H1 (cell line): ENCODE results near the gene ECE2. TPM values are rescaled to one million over a fixed set of nuclear protein-coding genes. Genes with fewer than 3 reads are reported as not detected.

Experiments
- CTCF ChIA-PET: fragments of 300-600 bp; sonication (Branson Sonifier 250); formaldehyde crosslinking; loops from one replicate; lab custom pipeline; 2021; ENCODE audit not compliant: partially characterized antibody; lab: Charles Lee
- POLR2A ChIA-PET: fragments of 300-600 bp; sonication (Branson Sonifier 250); formaldehyde crosslinking; loops from one replicate; lab custom pipeline; 2021; ENCODE audit warnings: inconsistent platforms; ENCODE audit not compliant: partially characterized antibody; lab: Charles Lee
- DNase-seq, 2 experiments: peaks; one replicate each; pipeline versions ENCODE4 v3.0.0 to v3.0.0-alpha.2; 2010 to 2022; ENCODE audit warnings: low spot score in 2 of 2, low read depth in 1 of 2, mixed read lengths in 1 of 2
- FAIRE-seq: peaks from 2 replicates; lab custom pipeline; 2011; peaks lifted over from hg19 to GRCh38; lab: Jason Lieb, UNC
- H2AFZ ChIP-seq: 2 replicates; pipeline ENCODE4 v1.8.1; 2012; ENCODE audit warnings: low read length, inconsistent platforms
- H2AK5ac ChIP-seq: 2 replicates; pipeline ENCODE4 v1.6.1; 2013; ENCODE audit warnings: low read depth, low read length
- H2BK120ac ChIP-seq: replicated peaks from 2 replicates; pipeline ENCODE3; 2013; ENCODE audit warnings: low read depth, low read length, inconsistent platforms
- H2BK12ac ChIP-seq: 2 replicates; pipeline ENCODE4 v1.6.1; 2013; ENCODE audit warnings: low read depth, low read length
- H2BK15ac ChIP-seq: 2 replicates; pipeline ENCODE4 v1.6.1; 2013; ENCODE audit warnings: low read length
- H2BK20ac ChIP-seq: 2 replicates; pipeline ENCODE4 v1.6.1; 2013; ENCODE audit warnings: low read length
- H2BK5ac ChIP-seq: 2 replicates; pipeline ENCODE4 v1.6.1; 2013; ENCODE audit warnings: low read depth, low read length
- H3K14ac ChIP-seq: 2 replicates; pipeline ENCODE4 v1.6.1; 2013; ENCODE audit warnings: inconsistent platforms; ENCODE audit not compliant: insufficient read length
- H3K18ac ChIP-seq: 2 replicates; pipeline ENCODE4 v1.6.1; 2013; ENCODE audit warnings: low read length; ENCODE audit errors: extremely low read depth
- H3K23ac ChIP-seq: 2 replicates; pipeline ENCODE4 v1.6.1; 2013; ENCODE audit warnings: inconsistent platforms; ENCODE audit not compliant: insufficient read length
- H3K23me2 ChIP-seq: 2 replicates; pipeline ENCODE4 v1.6.1; 2013; ENCODE audit warnings: low read depth, low read length
- H3K27ac ChIP-seq: 2 replicates; pipeline ENCODE4 v1.6.1; 2011; ENCODE audit warnings: low read depth, low read length, inconsistent platforms
- H3K27me3 ChIP-seq, 4 experiments: replicated peaks in 1 of 4; 1 replicate in 1 of 4; 2 replicates in 3 of 4; pipeline versions ENCODE4 v1.6.1 to v1.8.1; 2011 to 2013; ENCODE audit warnings: low read length in 3 of 4, mild to moderate bottlenecking in 3 of 4, inconsistent platforms in 2 of 4, mixed read lengths in 2 of 4, moderate library complexity in 1 of 4; ENCODE audit not compliant: control insufficient read depth in 3 of 4, insufficient read depth in 3 of 4; ENCODE audit errors: extremely low read depth in 1 of 4
- H3K36me3 ChIP-seq, 4 experiments: 2 replicates each; pipeline versions ENCODE4 v1.6.1 to v1.8.1; 2011 to 2013; ENCODE audit warnings: mild to moderate bottlenecking in 4 of 4, low read length in 3 of 4, moderate library complexity in 2 of 4, control low read depth in 1 of 4, inconsistent platforms in 1 of 4; ENCODE audit not compliant: insufficient read depth in 4 of 4, control insufficient read depth in 2 of 4
- H3K4ac ChIP-seq: replicated peaks from 2 replicates; pipeline ENCODE3; 2013; ENCODE audit warnings: low read length, low read depth, mixed read lengths, inconsistent platforms; ENCODE audit not compliant: insufficient read length
- H3K4me1 ChIP-seq, 4 experiments: replicated peaks in 1 of 4; 1 replicate in 1 of 4; 2 replicates in 3 of 4; pipeline versions ENCODE4 v1.6.1 to v1.8.1; 2011 to 2013; ENCODE audit warnings: low read length in 3 of 4, inconsistent platforms in 2 of 4, mixed read lengths in 1 of 4; ENCODE audit not compliant: insufficient read depth in 4 of 4, control insufficient read depth in 3 of 4
- H3K4me2 ChIP-seq, 2 experiments: 2 replicates each; pipeline versions ENCODE4 v1.6.1 to v1.8.1; 2011 to 2013; ENCODE audit warnings: low read depth in 2 of 2, low read length in 2 of 2, control low read depth in 1 of 2, inconsistent platforms in 1 of 2, mild to moderate bottlenecking in 1 of 2; ENCODE audit not compliant: insufficient read depth in 1 of 2
- H3K4me3 ChIP-seq, 4 experiments: fragments of 200-600, 300-600 bp in 1 of 4; sonication (generic), shearing (Covaris generic), sonication (Bioruptor Twin) in 1 of 4; 2 replicates each; pipeline versions ENCODE4 v1.5.1 to v1.8.1; 2011 to 2016; ENCODE audit warnings: low read length in 4 of 4, low read depth in 3 of 4, control low read depth in 2 of 4, inconsistent platforms in 2 of 4, mild to moderate bottlenecking in 2 of 4, mixed read lengths in 1 of 4, moderate library complexity in 1 of 4; ENCODE audit not compliant: insufficient read depth in 2 of 4; ENCODE audit errors: extremely low read depth in 1 of 4
- H3K56ac ChIP-seq: replicated peaks from 2 replicates; pipeline ENCODE3; 2013; ENCODE audit warnings: low read depth, mild to moderate bottlenecking, mixed read lengths, low read length, inconsistent platforms; ENCODE audit not compliant: insufficient read length
- H3K79me1 ChIP-seq: 2 replicates; pipeline ENCODE4 v1.6.1; 2013; ENCODE audit warnings: low read depth, low read length, control low read depth
- H3K79me2 ChIP-seq, 2 experiments: 2 replicates each; pipeline versions ENCODE4 v1.6.1 to v1.8.1; 2012 to 2013; ENCODE audit warnings: low read length in 2 of 2, mild to moderate bottlenecking in 2 of 2, inconsistent platforms in 1 of 2; ENCODE audit not compliant: insufficient read depth in 2 of 2, control insufficient read depth in 1 of 2
- H3K9ac ChIP-seq, 4 experiments: replicated peaks in 1 of 4; 1 replicate in 1 of 4; 2 replicates in 3 of 4; pipeline versions ENCODE4 v1.6.1 to v1.8.1; 2011 to 2013; ENCODE audit warnings: low read depth in 3 of 4, low read length in 3 of 4, control low read depth in 2 of 4, mild to moderate bottlenecking in 2 of 4, moderate library complexity in 2 of 4, inconsistent platforms in 1 of 4; ENCODE audit errors: extremely low read depth in 1 of 4
- H3K9me3 ChIP-seq, 2 experiments: 2 replicates each; pipeline versions ENCODE4 v1.6.1 to v1.8.1; 2012 to 2013; ENCODE audit warnings: mild to moderate bottlenecking in 2 of 2, moderate library complexity in 2 of 2, control low read depth in 1 of 2, inconsistent platforms in 1 of 2, low read depth in 1 of 2, low read length in 1 of 2, mixed read lengths in 1 of 2; ENCODE audit not compliant: insufficient read depth in 2 of 2
- H4K20me1 ChIP-seq, 2 experiments: replicated peaks in 1 of 2; 2 replicates each; pipeline versions ENCODE3 to v1.8.1; 2011 to 2013; ENCODE audit warnings: inconsistent platforms in 2 of 2, low read length in 2 of 2, mild to moderate bottlenecking in 1 of 2; ENCODE audit not compliant: insufficient read depth in 2 of 2, control insufficient read depth in 1 of 2
- H4K5ac ChIP-seq: 2 replicates; pipeline ENCODE4 v1.6.1; 2013; ENCODE audit warnings: low read length, low read depth, mixed read lengths, inconsistent platforms; ENCODE audit not compliant: insufficient read length
- H4K8ac ChIP-seq: 2 replicates; pipeline ENCODE4 v1.8.0; 2013; ENCODE audit warnings: mild to moderate bottlenecking, moderate library complexity, low read length, inconsistent platforms; ENCODE audit not compliant: insufficient read depth; ENCODE audit errors: extremely low read depth
- H4K91ac ChIP-seq: replicated peaks from 2 replicates; pipeline ENCODE3; 2013; ENCODE audit warnings: low read length, mixed read lengths, inconsistent platforms; ENCODE audit not compliant: insufficient read length
- EZH2 ChIP-seq: fragments of 200-600 bp; sonication (generic); IDR thresholded peaks from 2 replicates; pipeline ENCODE4 v1.7.1; 2012; ENCODE audit warnings: low read depth, mild to moderate bottlenecking, moderate library complexity, low read length, inconsistent platforms; ENCODE audit not compliant: severe bottlenecking
- KDM4A ChIP-seq: IDR thresholded peaks from one replicate; pipeline ENCODE4 v1.7.1; 2012; ENCODE audit warnings: low read depth, mild to moderate bottlenecking, moderate library complexity, low read length, inconsistent platforms; ENCODE audit not compliant: severe bottlenecking
- SIRT6 ChIP-seq: IDR thresholded peaks from one replicate; pipeline ENCODE4 v1.7.1; 2012; ENCODE audit warnings: low read length, inconsistent platforms
- SIX5 ChIP-seq: IDR thresholded peaks from 2 replicates; pipeline ENCODE4 v1.6.1; 2011; ENCODE audit warnings: mild to moderate bottlenecking, low read depth, low read length
- SUZ12 ChIP-seq: fragments of 200-600 bp; sonication (generic); IDR thresholded peaks from 2 replicates; pipeline ENCODE4 v1.6.1; 2012; ENCODE audit warnings: mild to moderate bottlenecking, inconsistent platforms, low read length, moderate library complexity, mixed read lengths
- whole genome bisulfite sequencing, 2 experiments: shearing (Covaris generic) in 1 of 2; methylation state at CpG; one replicate each; pipeline versions ENCODE4 v1.1.6 to v1.1.7; 2013 to 2015; ENCODE audit warnings: low lambda C conversion rate in 2 of 2, mixed read lengths in 2 of 2, inconsistent platforms in 1 of 2, low coverage in 1 of 2, missing lambda C conversion rate in 1 of 2; ENCODE audit not compliant: insufficient replicate concordance in 2 of 2, insufficient coverage in 1 of 2, insufficient read length in 1 of 2; ENCODE audit errors: extremely low coverage in 1 of 2, missing lambda C conversion rate in 1 of 2; 5-methylcytosine and 5-hydroxymethylcytosine counted together
- long read RNA-seq, 2 experiments: library from RNA in 1 of 2; library from capped mRNA in 1 of 2; stranded (forward); transcript quantifications; one replicate each; pipeline ENCODE4 v2.0.0, GENCODE V29; 2021; ENCODE audit warnings: inconsistent platforms in 1 of 2
- polyA minus RNA-seq, 3 experiments: library from RNA; depleted of rRNA, polyadenylated mRNA; stranded (reverse); fragments of >200 nt; gene quantifications; 1 replicate in 2 of 3; 2 replicates in 1 of 3; pipeline ENCODE4 v1.2.3, GENCODE V29; 2011
- polyA plus RNA-seq, 7 experiments: library from polyadenylated mRNA; depleted of rRNA in 3 of 7; stranded (reverse) in 5 of 7; unstranded in 2 of 7; fragments of >200 nt in 5 of 7; fragments of 200-250 nt in 2 of 7; gene quantifications; 1 replicate in 5 of 7; 2 replicates in 1 of 7; 4 replicates in 1 of 7; pipeline versions ENCODE4 v1.2.1 to v1.2.3, GENCODE V29; 2011 to 2013; ENCODE audit warnings: missing spikeins in 2 of 7, mixed read lengths in 2 of 7
- total RNA-seq: library from RNA; stranded (reverse); fragmentation: NEBNext Ultra II Directional; extraction: Animal tissue kit (Norgen Biotek cat#: 25700); gene quantifications from 2 replicates; pipeline ENCODE4 v1.2.1, GENCODE V29; 2021

ECE2 gene
- total RNA-seq (0.48 and 0.86 TPM in 2 replicates), polyA plus RNA-seq (2011; rRNA removed) (0.44 and 0.86 TPM in 2 replicates), polyA minus RNA-seq (2011; rRNA and poly(A)+ RNA removed) (0.46 and 0.91 TPM in 2 replicates)
- polyA plus RNA-seq (2011; cell fraction: cytosol; rRNA removed), result 0.59 TPM
- polyA plus RNA-seq (2011; cell fraction: nucleus; rRNA removed), result 4.1 TPM
- 0.52 to 1.1 TPM (median 0.85 TPM) in 4 replicates for polyA plus RNA-seq (2012, experiment 1 of 2)
- polyA plus RNA-seq (2012, experiment 2 of 2), result 0.91 TPM
- polyA plus RNA-seq (2013, experiment 1 of 2), result 0.34 TPM
- polyA plus RNA-seq (2013, experiment 2 of 2), result 0.35 TPM
- not detected for polyA minus RNA-seq (2011; cell fraction: cytosol; rRNA and poly(A)+ RNA removed)
- 1.7 TPM for polyA minus RNA-seq (2011; cell fraction: nucleus; rRNA and poly(A)+ RNA removed)
- long read RNA-seq, experiment 1, partial matches to known transcripts, result 0 of 1 reads
- long read RNA-seq, experiment 1, other reads (novel, unspliced or antisense), result 0 of 1 reads
- long read RNA-seq, experiment 2, result 0 reads

DNA sequence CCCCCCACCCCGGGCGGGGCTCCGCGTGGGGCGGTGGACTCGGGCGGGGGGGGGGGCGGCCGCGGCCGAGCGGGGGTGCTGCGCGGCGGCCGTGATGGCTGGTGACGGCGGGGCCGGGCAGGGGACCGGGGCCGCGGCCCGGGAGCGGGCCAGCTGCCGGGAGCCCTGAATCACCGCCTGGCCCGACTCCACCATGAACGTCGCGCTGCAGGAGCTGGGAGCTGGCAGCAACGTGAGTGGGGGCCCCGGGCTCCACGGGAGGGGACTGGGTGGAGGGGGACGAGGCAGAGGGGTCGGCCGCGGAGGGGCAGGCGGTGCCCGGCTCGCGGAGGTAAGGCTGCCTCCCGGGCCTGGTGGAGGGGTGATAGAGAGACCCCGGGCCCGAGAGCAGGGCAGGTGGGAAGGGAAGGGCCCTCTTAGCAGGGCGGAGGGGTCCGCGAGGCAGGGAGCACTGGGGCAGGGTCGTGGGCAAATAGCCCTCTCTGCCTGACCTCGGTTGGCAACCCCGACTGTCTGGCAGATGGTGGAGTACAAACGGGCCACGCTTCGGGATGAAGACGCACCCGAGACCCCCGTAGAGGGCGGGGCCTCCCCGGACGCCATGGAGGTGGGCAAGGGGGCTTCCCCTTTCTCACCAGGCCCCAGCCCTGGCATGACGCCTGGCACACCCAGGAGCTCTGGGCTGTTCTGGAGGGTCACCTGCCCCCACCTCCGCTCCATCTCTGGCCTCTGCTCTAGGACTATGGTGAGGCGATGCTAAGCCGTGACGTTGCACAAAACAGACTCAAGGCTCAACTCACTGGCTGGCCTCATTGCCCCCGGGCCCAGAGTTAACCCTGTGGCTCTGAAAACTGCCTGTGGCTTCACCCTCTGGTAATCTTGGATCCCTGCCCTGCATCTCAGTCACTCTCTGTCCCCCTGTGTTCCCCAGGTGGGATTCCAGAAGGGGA lies at the start of gene ECE2:
ECE2 (plus strand) TSS at position 62 of the 950 bp plus-strand sequence; CDS start at position 194, 132 bp downstream.
- TF ChIP-seq SUZ12, result peak; percentile 55
- peak; percentile 43 for TF ChIP-seq EZH2
- no peak for TF ChIP-seq SIRT6
- TF ChIP-seq SIX5, result no peak
- TF ChIP-seq KDM4A, result peak; percentile 34
- CTCF ChIA-PET, result interaction anchor here (1.0 kb wide), 1 partner anchor 10 kb away, joined by 3 read pairs; no protein-coding TSS in a partner anchor
- H3K4me3 ChIP-seq, result peak within 1 kb of the TSS; percentile 31 to 60 (median 42)

More for the DNA sequence above, at the start of gene ECE2:
- Histone ChIP-seq H3K79me1 (no peaks in the 10 kb centered on the region; the same call in 1 of the 2 replicates), H3K23ac (peak within 1 kb of the TSS; percentile 71), H2BK120ac (no peak within 1 kb of the TSS), H3K4me2 (peak within 1 kb of the TSS; percentile 52 to 87), H3K36me3 (no peaks in the 10 kb centered on the region), H2BK5ac (no peak within 1 kb of the TSS), H3K18ac (no peak within 1 kb of the TSS; the same call in 1 of the 2 replicates), H4K91ac (peak within 1 kb of the TSS; percentile 46), H3K27ac (no peak within 1 kb of the TSS), H3K14ac (no peak within 1 kb of the TSS), H3K9ac (peak within 1 kb of the TSS in 1 of 4 experiments; percentile 36; a peak in 1 of 7 replicates), H2BK20ac (peak within 1 kb of the TSS; percentile 98), H2BK15ac (peak within 1 kb of the TSS; percentile 98), H3K4ac (peak within 1 kb of the TSS; percentile 53), H2AFZ (peak within 1 kb of the TSS; percentile 75; the same call in 1 of the 2 replicates), H3K23me2 (peaks cover 9% of the 10 kb centered on the region), H4K20me1 (peaks cover 0 to 5% of the 10 kb centered on the region in 2 experiments), H4K5ac (no peak within 1 kb of the TSS), H3K79me2 (no peaks in the 10 kb centered on the region), H2AK5ac (peak within 1 kb of the TSS; percentile 69; the same call in 1 of the 2 replicates), H4K8ac (peak within 1 kb of the TSS; percentile 36), H2BK12ac (peak within 1 kb of the TSS; percentile 96; the same call in 1 of the 2 replicates), H3K9me3 (no peaks in the 10 kb centered on the region), H3K4me1 (peaks cover 0 to 7% (median 3%) of the 10 kb centered on the region in 4 experiments; a peak in 5 of 7 replicates), H3K27me3 (peaks cover 8 to 32% (median 26%) of the 10 kb centered on the region in 4 experiments), H3K56ac (no peak within 1 kb of the TSS)
- peak in 1 of 2 experiments; percentile 58 for DNase-seq
- WGBS, 2 experiments, result 55% methylated on average over 31 of the region's 65 CpGs; no CpG with 5 or more reads in 1 of the 2 experiments
- POLR2A ChIA-PET, result interaction anchor here (0.7 kb wide), 1 partner anchor 16 kb away, joined by 3 read pairs; no protein-coding TSS in a partner anchor
- no peak for FAIRE-seq
